H9 (cell line): ENCODE measurements around the gene RXRB. TPM values are rescaled to one million over a fixed set of nuclear protein-coding genes. Genes with fewer than 3 reads are reported as not detected.

Experiments used
- DNase-seq: peaks from one replicate; pipeline ENCODE4 v3.0.0-alpha.2; 2017
- H2AFZ ChIP-seq: one replicate; pipeline ENCODE4 v1.6.1; 2013; ENCODE audit warnings: mild to moderate bottlenecking, low read length, control low read depth, moderate library complexity
- H2AK5ac ChIP-seq: 2 replicates; pipeline ENCODE4 v1.6.1; 2013; ENCODE audit warnings: low read length, control low read depth, mixed read lengths; ENCODE audit not compliant: insufficient read length
- H2BK120ac ChIP-seq: one replicate; pipeline ENCODE4 v1.6.1; 2013; ENCODE audit warnings: low read depth, mild to moderate bottlenecking, low read length, control low read depth, inconsistent platforms; ENCODE audit not compliant: poor library complexity, severe bottlenecking
- H2BK12ac ChIP-seq: 2 replicates; pipeline ENCODE4 v1.6.1; 2013; ENCODE audit warnings: low read length, control low read depth, mixed read lengths, low read depth; ENCODE audit not compliant: insufficient read length
- H2BK15ac ChIP-seq: 2 replicates; pipeline ENCODE4 v1.6.1; 2013; ENCODE audit warnings: low read depth, low read length, control low read depth
- H2BK20ac ChIP-seq: one replicate; pipeline ENCODE4 v1.6.1; 2013; ENCODE audit warnings: low read depth, mild to moderate bottlenecking, low read length, control low read depth, inconsistent platforms; ENCODE audit not compliant: poor library complexity, severe bottlenecking
- H2BK5ac ChIP-seq: 2 replicates; pipeline ENCODE4 v1.6.1; 2013; ENCODE audit warnings: low read length, control low read depth, mixed read lengths; ENCODE audit not compliant: insufficient read length
- H3K14ac ChIP-seq: 2 replicates; pipeline ENCODE4 v1.6.1; 2013; ENCODE audit warnings: low read length, control low read depth; ENCODE audit not compliant: insufficient read depth
- H3K18ac ChIP-seq: 2 replicates; pipeline ENCODE4 v1.6.1; 2013; ENCODE audit warnings: low read depth, mild to moderate bottlenecking, mixed read lengths, low read length, control low read depth; ENCODE audit not compliant: insufficient read length
- H3K23ac ChIP-seq: 2 replicates; pipeline ENCODE4 v1.6.1; 2013; ENCODE audit warnings: low read length, control low read depth, mixed read lengths, low read depth; ENCODE audit not compliant: insufficient read length
- H3K23me2 ChIP-seq: 2 replicates; pipeline ENCODE4 v1.6.1; 2013; ENCODE audit warnings: low read depth, mild to moderate bottlenecking, mixed read lengths, low read length, control low read depth; ENCODE audit not compliant: insufficient read length, poor library complexity, severe bottlenecking
- H3K27ac ChIP-seq: 2 replicates; pipeline ENCODE4 v1.5.1; 2013; ENCODE audit warnings: low read length, control low read depth, mixed read lengths, low read depth; ENCODE audit not compliant: insufficient read length
- H3K27me3 ChIP-seq: 2 replicates; pipeline ENCODE4 v1.6.1; 2013; ENCODE audit warnings: low read length, control low read depth, inconsistent platforms; ENCODE audit not compliant: insufficient read depth
- H3K4ac ChIP-seq: 2 replicates; pipeline ENCODE4 v1.6.1; 2013; ENCODE audit warnings: low read depth, mild to moderate bottlenecking, control low read depth, inconsistent platforms, low read length, moderate library complexity
- H3K4me1 ChIP-seq: 2 replicates; pipeline ENCODE4 v1.6.1; 2013; ENCODE audit warnings: low read length, control low read depth, inconsistent platforms; ENCODE audit not compliant: insufficient read depth
- H3K4me2 ChIP-seq: 2 replicates; pipeline ENCODE4 v1.6.1; 2013; ENCODE audit warnings: low read length, control low read depth, mixed read lengths; ENCODE audit not compliant: insufficient read length, insufficient read depth
- H3K56ac ChIP-seq: 2 replicates; pipeline ENCODE4 v1.6.1; 2013; ENCODE audit warnings: low read depth, mild to moderate bottlenecking, mixed read lengths, low read length, control low read depth; ENCODE audit not compliant: insufficient read length
- H3K79me1 ChIP-seq: 2 replicates; pipeline ENCODE4 v1.6.1; 2013; ENCODE audit warnings: low read depth, mild to moderate bottlenecking, moderate library complexity, low read length, control low read depth, inconsistent platforms; ENCODE audit not compliant: insufficient read depth, poor library complexity, severe bottlenecking
- H3K79me2 ChIP-seq: 2 replicates; pipeline ENCODE4 v1.6.1; 2013; ENCODE audit warnings: low read length, control low read depth, inconsistent platforms; ENCODE audit not compliant: insufficient read depth
- H3K9ac ChIP-seq: 2 replicates; pipeline ENCODE4 v1.6.1; 2013; ENCODE audit warnings: low read length, control low read depth, mixed read lengths; ENCODE audit not compliant: insufficient read length; ENCODE audit errors: extremely low read depth
- H3K9me3 ChIP-seq: one replicate; pipeline ENCODE4 v1.6.1; 2013; ENCODE audit warnings: low read depth, low read length, inconsistent platforms; ENCODE audit not compliant: control insufficient read depth
- H3T11ph ChIP-seq: one replicate; pipeline ENCODE4 v1.6.1; 2013; ENCODE audit warnings: mild to moderate bottlenecking, low read length, control low read depth, inconsistent platforms
- H4K20me1 ChIP-seq: one replicate; pipeline ENCODE4 v1.6.1; 2013; ENCODE audit not compliant: control insufficient read depth, insufficient read length, insufficient read depth
- H4K5ac ChIP-seq: 2 replicates; pipeline ENCODE4 v1.6.1; 2013; ENCODE audit warnings: low read depth, mild to moderate bottlenecking, mixed read lengths, low read length, control low read depth; ENCODE audit not compliant: insufficient read length
- H4K8ac ChIP-seq: replicated peaks from 2 replicates; pipeline ENCODE4 v1.6.1; 2013; ENCODE audit warnings: low read length, control low read depth, mixed read lengths, low read depth; ENCODE audit not compliant: insufficient read length
- H4K91ac ChIP-seq: 2 replicates; pipeline ENCODE4 v1.6.1; 2013; ENCODE audit warnings: low read depth, mild to moderate bottlenecking, moderate library complexity, mixed read lengths, low read length, control low read depth; ENCODE audit not compliant: insufficient read length
- H3K27ac Mint-ChIP-seq, 3 experiments: 2 replicates in 2 of 3; 3 replicates in 1 of 3; pipeline ENCODE4 v1.8.0; 2020 to 2021; ENCODE audit warnings: mixed read lengths in 3 of 3, mild to moderate bottlenecking in 1 of 3, moderate library complexity in 1 of 3
- H3K27me3 Mint-ChIP-seq: 2 replicates; pipeline ENCODE4 v1.8.0; 2021; ENCODE audit warnings: low read depth, mild to moderate bottlenecking, moderate library complexity, mixed read lengths
- H3K36me3 Mint-ChIP-seq, 3 experiments: 2 replicates in 2 of 3; 3 replicates in 1 of 3; pipeline ENCODE4 v1.8.0; 2020 to 2021; ENCODE audit warnings: low read depth in 3 of 3, mixed read lengths in 3 of 3; ENCODE audit not compliant: insufficient read depth in 1 of 3
- H3K4me1 Mint-ChIP-seq, 2 experiments: 2 replicates each; pipeline ENCODE4 v1.8.0; 2020; ENCODE audit warnings: mixed read lengths in 2 of 2
- H3K4me3 Mint-ChIP-seq, 2 experiments: 2 replicates in 1 of 2; 3 replicates in 1 of 2; pipeline ENCODE4 v1.8.0; 2020 to 2021; ENCODE audit warnings: mild to moderate bottlenecking in 2 of 2, mixed read lengths in 2 of 2, moderate library complexity in 1 of 2
- H3K9me3 Mint-ChIP-seq, 2 experiments: 2 replicates in 1 of 2; 3 replicates in 1 of 2; pipeline ENCODE4 v1.8.0; 2020; ENCODE audit warnings: mild to moderate bottlenecking in 2 of 2, mixed read lengths in 2 of 2, moderate library complexity in 1 of 2
- CTCF ChIP-seq: fragments of 200-600 bp; sonication (generic); conservative IDR thresholded peaks from 3 replicates; pipeline ENCODE4 v1.8.0; 2021; ENCODE audit warnings: antibody characterized with exemption, mild to moderate bottlenecking
- WGBS: extraction: QIAGEN DNeasy Blood & Tissue Kit; methylation state at CpG from one replicate; pipeline ENCODE4 v1.1.7; 2013; ENCODE audit warnings: missing lambda C conversion rate, low lambda C conversion rate, mixed read lengths; ENCODE audit not compliant: insufficient read length; ENCODE audit errors: extremely low coverage; 5-methylcytosine and 5-hydroxymethylcytosine counted together
- total RNA-seq: library from RNA; stranded (reverse); gene quantifications from 2 replicates; pipeline ENCODE4 v1.2.1, GENCODE V29; 2021

The RXRB gene
- total RNA-seq, 1 experiment from 2014 or later: 14.8 TPM

DNA sequence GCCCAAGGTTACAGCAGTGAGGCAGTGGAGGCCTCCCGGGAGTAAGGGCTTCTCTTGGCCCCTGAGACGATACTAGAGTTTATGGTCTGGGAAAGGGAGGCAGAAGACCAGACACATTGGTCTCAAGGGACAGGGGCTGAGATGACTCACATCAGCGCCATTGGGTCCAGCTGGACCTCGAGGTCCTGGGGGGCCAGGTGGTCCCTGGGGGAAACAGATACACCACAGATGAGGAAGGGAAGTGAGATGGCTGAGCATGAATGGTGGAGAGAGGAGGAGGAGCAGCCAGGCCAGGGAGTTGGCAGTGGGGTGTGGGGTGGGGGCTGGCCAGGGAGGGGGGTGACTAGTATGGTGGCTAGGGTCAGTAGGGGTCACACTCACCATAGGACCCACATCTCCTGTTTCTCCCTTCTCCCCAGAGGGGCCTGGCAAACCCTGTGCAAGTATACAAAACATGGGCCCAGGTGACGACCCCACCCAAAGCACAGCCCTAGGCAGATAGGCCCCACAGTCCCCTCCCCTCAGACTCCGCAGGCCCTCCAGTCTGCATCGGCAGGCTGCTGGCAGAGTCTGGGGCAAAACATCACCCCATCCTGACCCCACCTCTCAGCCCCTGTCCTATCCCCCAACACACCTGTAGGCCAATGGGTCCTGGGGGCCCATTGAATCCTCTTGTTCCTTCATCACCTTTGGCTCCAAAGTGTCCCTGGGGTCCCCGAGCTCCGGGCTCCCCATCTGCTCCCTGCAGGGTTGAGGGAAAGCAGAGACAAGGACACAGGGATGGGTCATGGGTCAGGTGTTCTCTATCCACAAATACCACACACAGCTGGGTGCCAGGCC, 30.1 kb downstream of the RXRB start:
- no peak overlapping the region for H3K56ac ChIP-seq
- H2BK5ac ChIP-seq: no peak overlapping the region
- H3K4ac ChIP-seq: no peak overlapping the region
- H2BK12ac ChIP-seq: no peak overlapping the region
- H3K14ac ChIP-seq: no peak overlapping the region
- WGBS: no CpG with 5 or more reads among the region's 9 CpGs
- no peak overlapping the region for H3K27ac ChIP-seq
- H3T11ph ChIP-seq: no peak overlapping the region
- Mint-ChIP-seq H3K4me3 (no peak overlapping the region), H3K27me3 (peaks cover 22% of the 10 kb centered on the region), H3K4me1 (peaks cover 4 to 8% of the 10 kb centered on the region in 2 experiments), H3K9me3 (no peaks in the 10 kb centered on the region), H3K36me3 (no peaks in the 10 kb centered on the region), H3K27ac (peak overlapping the region in 1 of 3 experiments; percentile 23; a peak in 2 of 7 replicates)
- no peak overlapping the region for H4K5ac ChIP-seq
- no peaks in the 10 kb centered on the region for H3K4me1 ChIP-seq
- no peak for DNase-seq
- H2BK20ac ChIP-seq: no peak overlapping the region
- H4K8ac ChIP-seq: no peak overlapping the region
- H2AK5ac ChIP-seq: no peak overlapping the region
- no peaks in the 10 kb centered on the region for H3K79me2 ChIP-seq
- no peaks in the 10 kb centered on the region for H3K9me3 ChIP-seq
- no peak overlapping the region for H3K4me2 ChIP-seq
- H3K23me2 ChIP-seq: no peaks in the 10 kb centered on the region
- no peak overlapping the region for H3K9ac ChIP-seq
- H2BK15ac ChIP-seq: no peak overlapping the region
- H3K18ac ChIP-seq: no peak overlapping the region
- H4K20me1 ChIP-seq: peaks cover 3% of the 10 kb centered on the region
- H4K91ac ChIP-seq: no peak overlapping the region
- H3K79me1 ChIP-seq: no peaks in the 10 kb centered on the region
- TF ChIP-seq CTCF: no peak
- H2AFZ ChIP-seq: no peak overlapping the region
- H3K23ac ChIP-seq: no peak overlapping the region
- H2BK120ac ChIP-seq: no peak overlapping the region
- no peaks in the 10 kb centered on the region for H3K27me3 ChIP-seq
